ENCODE results near the gene CEP164. TPM values are rescaled to one million over a fixed set of nuclear protein-coding genes. Genes with fewer than 3 reads are reported as not detected.

The CEP164 gene
- total RNA-seq, 4 donors from 2014 or later = 10.0 to 20.2 (median 15.4) TPM

- TF ChIP-seq CTCF (IDR thresholded peaks at IDR 0.05) (no peak), EP300 (IDR thresholded peaks at IDR 0.05; ENCODE audit: low read depth) (no peak), POLR2A (IDR thresholded peaks at IDR 0.05) (no peak)
- H3K27ac ChIP-seq = no peak overlapping the region
- no peaks in the 10 kb centered on the region for H3K9me3 ChIP-seq
- in situ Hi-C loops (cut with MboI; ENCODE audit: low pct_ligation_motif_present in 1 of 4, low pct_unique_long_range_greater_than_20kb in 1 of 4, low sequenced_read_pairs in 3 of 4) (no loop called here), intact Hi-C loops (cut with DNase I; ENCODE audit: low total_unique reads) (no loop called here)
- no peak overlapping the region for H3K4me3 ChIP-seq
- 53% methylated on average over 8 of the region's 8 CpGs; no CpG with 5 or more reads in 1 of the 2 donors for WGBS, 2 donors (ENCODE audit: low coverage in 1 of 2)
- no peaks in the 10 kb centered on the region for H3K36me3 ChIP-seq
- no peaks in the 10 kb centered on the region for H3K4me1 ChIP-seq
- H3K27me3 ChIP-seq = no peaks in the 10 kb centered on the region
- no peak for DNase-seq
These were observed 135.2 kb downstream of the CEP164 start for GRCh38 chr11:117462864-117463247.

Other genes with a start within 250 kb of the CEP164 start
- gene SIK3, start 229.4 kb upstream of the CEP164 start, total RNA-seq = 10 to 100 TPM; 35.6 to 68.6 (median 38.9) TPM
- 10 to 100 TPM; 18.1 to 90.8 (median 78.3) TPM for gene PAFAH1B2, start 183.6 kb upstream of the CEP164 start, total RNA-seq
- 10 to 100 TPM; 68.1 to 95.0 (median 78.2) TPM for gene SIDT2, start 149.1 kb upstream of the CEP164 start, total RNA-seq
- gene TAGLN, start 128.5 kb upstream of the CEP164 start, total RNA-seq = 1,000 to 10,000 TPM in 3 of 4 donors, 100 to 1,000 TPM in 1; 899 to 4,235 (median 1,393) TPM
- 100 to 1,000 TPM; 182 to 432 (median 204) TPM for gene PCSK7, start 95.8 kb upstream of the CEP164 start, total RNA-seq
- gene RNF214, start 95.2 kb upstream of the CEP164 start, total RNA-seq = 100 to 1,000 TPM in 1 of 4 donors, 10 to 100 TPM in 3; 11.1 to 139 (median 14.5) TPM
- 10 to 100 TPM in 1 of 4 donors, 1 to 10 TPM in 3; 5.1 to 10.1 (median 6.7) TPM for gene BACE1-AS, start 36.5 kb upstream of the CEP164 start, total RNA-seq
- 1 to 10 TPM; 6.0 to 6.7 (median 6.5) TPM for gene BACE1, start 11.6 kb upstream of the CEP164 start, total RNA-seq

Data from transverse colon (tissue), 4 donors.